Activated CD8-positive, alpha-beta memory T cell treated with anti-CD3 and anti-CD28 coated beads for 4 hours (primary cell): ENCODE results near the gene SMC1A.
A peak's percentile ranks its signal among the peaks of the same experiment; 100 is the strongest.
"Not testable (repeated sequence)": the region's sequence is repeated elsewhere in the genome, so short reads cannot be mapped to it uniquely, and the experiment has no call there.

ENCODE experiments used
- DNase-seq, 2 donors: peaks; one replicate each; pipeline ENCODE4 v3.0.0-alpha.2; 2020; ENCODE audit warnings: low read depth in 2 of 2

The SMC1A gene

GRCh38 chrX:53422086-53422860, at the start of gene SMC1A:
TSS of gene SMC1A (minus strand) at chrX:53422654. CDS start at chrX:53422600, 54 bp downstream.
- DNase-seq = peak; percentile 90 to 96

GRCh38 chrX:53471346-53471745, 48.9 kb upstream of the SMC1A start:
- no peak for DNase-seq

GRCh38 chrX:53468659-53469058, 46.2 kb upstream of the SMC1A start:
- DNase-seq = not testable (repeated sequence)

- no peak for DNase-seq
These were observed 35.6 kb upstream of the SMC1A start for GRCh38 chrX:53458082-53458481.

GRCh38 chrX:53456254-53456653, 33.8 kb upstream of the SMC1A start:
- DNase-seq = no peak

GRCh38 chrX:53452812-53453211, 30.4 kb upstream of the SMC1A start:
- DNase-seq = no peak

GRCh38 chrX:53449632-53450031, 27.2 kb upstream of the SMC1A start:
- no peak for DNase-seq

GRCh38 chrX:53447441-53447840, 25.0 kb upstream of the SMC1A start:
- DNase-seq = no peak

- no peak for DNase-seq
These were observed 23.5 kb upstream of the SMC1A start for GRCh38 chrX:53445977-53446376.

GRCh38 chrX:53442322-53442631, 19.8 kb upstream of the SMC1A start:
- DNase-seq = no peak

- peak; percentile 32 to 50 for DNase-seq
These were observed 19.3 kb upstream of the SMC1A start for GRCh38 chrX:53441531-53442321.

- DNase-seq = no peak
These were observed 18.4 kb upstream of the SMC1A start for GRCh38 chrX:53440621-53441517.

- no peak for DNase-seq
These were observed 17.6 kb upstream of the SMC1A start for GRCh38 chrX:53440101-53440500.

- no peak for DNase-seq
These were observed 16.4 kb upstream of the SMC1A start for GRCh38 chrX:53438832-53439230.

GRCh38 chrX:53438174-53438831, 15.8 kb upstream of the SMC1A start:
- no peak for DNase-seq

GRCh38 chrX:53437206-53437605, 14.8 kb upstream of the SMC1A start:
- DNase-seq = no peak

GRCh38 chrX:53435997-53436396, 13.5 kb upstream of the SMC1A start:
- peak; percentile 31 to 35 for DNase-seq

- peak; percentile 72 for DNase-seq
These were observed 11.5 kb upstream of the SMC1A start, which contains the start of gene HSD17B10 for GRCh38 chrX:53433651-53434639. TSS of gene HSD17B10 (minus strand) at chrX:53434370. CDS start at chrX:53434345, 25 bp downstream.

- no peak for DNase-seq
These were observed 7.8 kb upstream of the SMC1A start for GRCh38 chrX:53430231-53430630.

- no peak for DNase-seq
These were observed 7.3 kb upstream of the SMC1A start for GRCh38 chrX:53429755-53430154.
